Brain pericyte (primary cell): ENCODE measurements around the gene RASGRP3.

Experiments used
- DNase-seq: peaks from one replicate; pipeline ENCODE4 v3.0.0-alpha.2; 2012; ENCODE audit warnings: low read depth, low spot score

The RASGRP3 gene

GRCh38 chr2:33522576-33522975 lies 46.1 kb downstream of the RASGRP3 start:
- no peak for DNase-seq

GRCh38 chr2:33525666-33526065 lies 49.2 kb downstream of the RASGRP3 start:
- DNase-seq: no peak

- DNase-seq: no peak
Measured at GRCh38 chr2:33526132-33526531, 49.7 kb downstream of the RASGRP3 start.

GRCh38 chr2:33526921-33527320 lies 50.5 kb downstream of the RASGRP3 start:
- no peak for DNase-seq

- DNase-seq: no peak
Measured at GRCh38 chr2:33528441-33528950, 52.0 kb downstream of the RASGRP3 start.

- no peak for DNase-seq
Measured at GRCh38 chr2:33529771-33530481, 53.5 kb downstream of the RASGRP3 start.

GRCh38 chr2:33530690-33531548 lies 54.5 kb downstream of the RASGRP3 start:
- DNase-seq: no peak

GRCh38 chr2:33531549-33532059 lies 55.2 kb downstream of the RASGRP3 start:
- no peak for DNase-seq

GRCh38 chr2:33532146-33532545 lies 55.7 kb downstream of the RASGRP3 start:
- DNase-seq: no peak

GRCh38 chr2:33532966-33533365 lies 56.5 kb downstream of the RASGRP3 start:
- DNase-seq: no peak

- DNase-seq: no peak
Measured at GRCh38 chr2:33535421-33535820, 59.0 kb downstream of the RASGRP3 start.

GRCh38 chr2:33541243-33541642 lies 64.8 kb downstream of the RASGRP3 start:
- no peak for DNase-seq

- DNase-seq: no peak
Measured at GRCh38 chr2:33550206-33550605, 73.8 kb downstream of the RASGRP3 start.

- DNase-seq: no peak
Measured at GRCh38 chr2:33552758-33553461, 76.5 kb downstream of the RASGRP3 start.

GRCh38 chr2:33555681-33556080 lies 79.2 kb downstream of the RASGRP3 start:
- DNase-seq: no peak

- no peak for DNase-seq
Measured at GRCh38 chr2:33559328-33559727, 82.9 kb downstream of the RASGRP3 start.

GRCh38 chr2:33560017-33560416 lies 83.6 kb downstream of the RASGRP3 start:
- no peak for DNase-seq

GRCh38 chr2:33561872-33562271 lies 85.4 kb downstream of the RASGRP3 start:
- DNase-seq: no peak

- no peak for DNase-seq
Measured at GRCh38 chr2:33570681-33571080, 94.2 kb downstream of the RASGRP3 start.

- no peak for DNase-seq
Measured at GRCh38 chr2:33573657-33574056, 97.2 kb downstream of the RASGRP3 start.

- no peak for DNase-seq
Measured at GRCh38 chr2:33577084-33577483, 100.6 kb downstream of the RASGRP3 start.

- no peak for DNase-seq
Measured at GRCh38 chr2:33577668-33578067, 101.2 kb downstream of the RASGRP3 start.
